GM04503 (cell line): ENCODE data around the gene PPM1H.

Experiments
- DNase-seq: peaks from one replicate; pipeline ENCODE4 v3.0.0-alpha.2; 2012; ENCODE audit warnings: low read depth

PPM1H gene

GRCh38 chr12:62605981-62606380 is 329.0 kb downstream of the PPM1H start:
- no peak for DNase-seq

GRCh38 chr12:62604871-62605270 is 330.1 kb downstream of the PPM1H start:
- DNase-seq = no peak

GRCh38 chr12:62604373-62604772 is 330.6 kb downstream of the PPM1H start:
- no peak for DNase-seq

- no peak for DNase-seq
These were observed 331.2 kb downstream of the PPM1H start for GRCh38 chr12:62603811-62604098.

GRCh38 chr12:62603061-62603810 is 331.7 kb downstream of the PPM1H start:
- DNase-seq = no peak

GRCh38 chr12:62602255-62603060 is 332.5 kb downstream of the PPM1H start:
- peak; percentile 66 for DNase-seq

- no peak for DNase-seq
These were observed 333.2 kb downstream of the PPM1H start for GRCh38 chr12:62601765-62602164.

- DNase-seq = no peak
These were observed 335.0 kb downstream of the PPM1H start for GRCh38 chr12:62599854-62600437.

- DNase-seq = no peak
These were observed 336.1 kb downstream of the PPM1H start for GRCh38 chr12:62598846-62599245.

GRCh38 chr12:62597253-62597652 is 337.7 kb downstream of the PPM1H start:
- DNase-seq = no peak
